Embryonic facial prominence (tissue), 1 donor: ENCODE results near the gene DGCR6.
"Not testable (repeated sequence)": the region's sequence is repeated elsewhere in the genome, so short reads cannot be mapped to it uniquely, and the experiment has no call there.

Experiments
- DNase-seq: peaks from one replicate; pipeline ENCODE4 v3.0.0-alpha.2; 2016; ENCODE audit errors: extremely low spot score

Gene DGCR6

GRCh38 chr22:18931905-18932652, 26.0 kb downstream of the DGCR6 start:
- no peak for DNase-seq

GRCh38 chr22:18933914-18934313, 27.8 kb downstream of the DGCR6 start:
- DNase-seq, result no peak

- DNase-seq, result not testable (repeated sequence)
These were observed 28.6 kb downstream of the DGCR6 start for GRCh38 chr22:18934688-18935087.

GRCh38 chr22:18935889-18936529, 29.9 kb downstream of the DGCR6 start, which contains the start of gene PRODH:
Gene PRODH, minus strand, starts transcription at chr22:18936293. Its CDS starts 6 bp downstream, at chr22:18936287.
- DNase-seq, result no peak

GRCh38 chr22:18938691-18939090, 32.6 kb downstream of the DGCR6 start:
- not testable (repeated sequence) for DNase-seq

- not testable (repeated sequence) for DNase-seq
These were observed 41.0 kb downstream of the DGCR6 start for GRCh38 chr22:18947105-18947504.

- DNase-seq, result peak; percentile 4
These were observed 41.8 kb downstream of the DGCR6 start for GRCh38 chr22:18947905-18948304.

- no peak for DNase-seq
These were observed 44.0 kb downstream of the DGCR6 start for GRCh38 chr22:18950141-18950540.

GRCh38 chr22:18952022-18952421, 45.9 kb downstream of the DGCR6 start:
- DNase-seq, result no peak

GRCh38 chr22:18953128-18953527, 47.0 kb downstream of the DGCR6 start:
- not testable (repeated sequence) for DNase-seq

GRCh38 chr22:18954303-18954989, 48.3 kb downstream of the DGCR6 start:
- DNase-seq, result peak; percentile 20

GRCh38 chr22:18954990-18955571, 49.0 kb downstream of the DGCR6 start:
- no peak for DNase-seq

GRCh38 chr22:18955696-18956095, 49.6 kb downstream of the DGCR6 start:
- no peak for DNase-seq

- DNase-seq, result not testable (repeated sequence)
These were observed 50.2 kb downstream of the DGCR6 start for GRCh38 chr22:18956121-18956895.

- not testable (repeated sequence) for DNase-seq
These were observed 50.8 kb downstream of the DGCR6 start for GRCh38 chr22:18956956-18957355.

GRCh38 chr22:18957621-18958320, 51.7 kb downstream of the DGCR6 start:
- DNase-seq, result not testable (repeated sequence)

GRCh38 chr22:18958321-18958705, 52.2 kb downstream of the DGCR6 start:
- not testable (repeated sequence) for DNase-seq

- not testable (repeated sequence) for DNase-seq
These were observed 52.6 kb downstream of the DGCR6 start for GRCh38 chr22:18958738-18959137.

- not testable (repeated sequence) for DNase-seq
These were observed 53.1 kb downstream of the DGCR6 start for GRCh38 chr22:18959266-18959665.

GRCh38 chr22:18959741-18960140, 53.6 kb downstream of the DGCR6 start:
- not testable (repeated sequence) for DNase-seq
